Measurements from ENCODE around the gene KCNQ5. TPM values are rescaled to one million over a fixed set of nuclear protein-coding genes. Genes with fewer than 3 reads are reported as not detected.

KCNQ5 gene
- total RNA-seq, 1 experiment from 2014 or later = not detected

GRCh38 chr6:73081955-73082354 is 460.1 kb downstream of the KCNQ5 start:
- Histone ChIP-seq H3K79me2 (ENCODE audit: insufficient read depth, low read length) (no peaks in the 10 kb centered on the region), H3K27me3 (ENCODE audit: insufficient read depth, low read length) (peaks cover 82% of the 10 kb centered on the region), H2AFZ (ENCODE audit: low read depth, low read length, poor library complexity, severe bottlenecking) (no peak overlapping the region), H3K9ac (ENCODE audit: low read length) (no peak overlapping the region), H3K4me3 (replicated peaks in 1 of 2; ENCODE audit: low read depth in 1 of 2, low read length in 2 of 2) (no peak overlapping the region), H4K20me1 (ENCODE audit: insufficient read depth) (no peaks in the 10 kb centered on the region), H3K4me1 (ENCODE audit: control insufficient read depth in 1 of 2, insufficient read depth in 2 of 2, low read length in 2 of 2) (no peaks in the 10 kb centered on the region), H3K4me2 (ENCODE audit: low read length) (no peak overlapping the region), H3K9me2 (ENCODE audit: insufficient read depth) (no peaks in the 10 kb centered on the region), H3K36me3 (ENCODE audit: control insufficient read depth in 1 of 2, insufficient read depth in 2 of 2, low read length in 2 of 2) (no peaks in the 10 kb centered on the region), H3K9me3 (ENCODE audit: control insufficient read depth in 1 of 2, insufficient read depth in 1 of 2, low read depth in 1 of 2, low read length in 2 of 2) (no peaks in the 10 kb centered on the region), H3K27ac (ENCODE audit: low read depth, low read length) (no peak overlapping the region)
- POLR2A ChIA-PET = no interaction called here
- no peak for DNase-seq (ENCODE audit: low read depth, low spot score)
- BruUV-seq (replicated peaks) = no TSS peak
- TF ChIP-seq POLR2A (IDR thresholded peaks at IDR 0.05; ENCODE audit: borderline replicate concordance, extremely low read depth, insufficient read depth, insufficient read length) (no peak), EGR1 (IDR thresholded peaks at IDR 0.05; ENCODE audit: low read depth) (no peak), TCF7L2 (IDR thresholded peaks at IDR 0.05; ENCODE audit: borderline replicate concordance, extremely low read depth, insufficient read depth, insufficient read length) (no peak), ZBTB33 (IDR thresholded peaks at IDR 0.05; ENCODE audit: extremely low read depth, insufficient replicate concordance, low read length) (no peak), POLR2AphosphoS5 (IDR thresholded peaks at IDR 0.05; ENCODE audit: low read depth, low read length) (no peak), JUND (IDR thresholded peaks at IDR 0.05) (no peak)
- intact Hi-C loops (cut with micrococcal nuclease) = no loop called here
- no peak for ATAC-seq
- CTCF ChIA-PET = no interaction called here
- RAD21 ChIA-PET (ENCODE audit: low non-redundant PET in 1 of 2, low total read pairs in 2 of 2, uncharacterized antibody in 2 of 2, unreplicated experiment in 2 of 2) = no interaction called here

- TF ChIP-seq TCF7L2 (IDR thresholded peaks at IDR 0.05; ENCODE audit: borderline replicate concordance, extremely low read depth, insufficient read depth, insufficient read length) (no peak), ZFX (IDR thresholded peaks at IDR 0.05) (no peak), SP1 (IDR thresholded peaks at IDR 0.05; ENCODE audit: low read depth) (no peak), EZH2phosphoT487 (IDR thresholded peaks at IDR 0.05; ENCODE audit: borderline replicate concordance) (no peak), EZH2 (IDR thresholded peaks at IDR 0.05) (no peak), FOSL1 (IDR thresholded peaks at IDR 0.05; ENCODE audit: low read depth) (no peak), JUND (IDR thresholded peaks at IDR 0.05) (no peak), POLR2AphosphoS5 (IDR thresholded peaks at IDR 0.05; ENCODE audit: low read depth, low read length) (no peak), ELF1 (IDR thresholded peaks at IDR 0.05; ENCODE audit: borderline replicate concordance, low read depth) (no peak), SIN3A (IDR thresholded peaks at IDR 0.05; ENCODE audit: low read depth) (no peak), ZBTB33 (IDR thresholded peaks at IDR 0.05; ENCODE audit: extremely low read depth, insufficient replicate concordance, low read length) (no peak)
- Histone ChIP-seq H3K36me3 (ENCODE audit: control insufficient read depth in 1 of 2, insufficient read depth in 2 of 2, low read length in 2 of 2) (no peaks in the 10 kb centered on the region), H3K27ac (ENCODE audit: low read depth, low read length) (no peak overlapping the region), H3K4me1 (ENCODE audit: control insufficient read depth in 1 of 2, insufficient read depth in 2 of 2, low read length in 2 of 2) (no peaks in the 10 kb centered on the region), H3K9ac (ENCODE audit: low read length) (no peak overlapping the region), H3K4me3 (replicated peaks in 1 of 2; ENCODE audit: low read depth in 1 of 2, low read length in 2 of 2) (no peak overlapping the region), H3K9me3 (ENCODE audit: control insufficient read depth in 1 of 2, insufficient read depth in 1 of 2, low read depth in 1 of 2, low read length in 2 of 2) (no peaks in the 10 kb centered on the region), H4K20me1 (ENCODE audit: insufficient read depth) (no peaks in the 10 kb centered on the region), H2AFZ (ENCODE audit: low read depth, low read length, poor library complexity, severe bottlenecking) (no peak overlapping the region), H3K9me2 (ENCODE audit: insufficient read depth) (no peaks in the 10 kb centered on the region), H3K4me2 (ENCODE audit: low read length) (no peak overlapping the region), H3K27me3 (ENCODE audit: insufficient read depth, low read length) (peaks cover 79% of the 10 kb centered on the region), H3K79me2 (ENCODE audit: insufficient read depth, low read length) (no peaks in the 10 kb centered on the region)
- no peak for ATAC-seq
- RAD21 ChIA-PET (ENCODE audit: low non-redundant PET in 1 of 2, low total read pairs in 2 of 2, uncharacterized antibody in 2 of 2, unreplicated experiment in 2 of 2) = no interaction called here
- intact Hi-C loops (cut with micrococcal nuclease) = no loop called here
- BruUV-seq (replicated peaks) = no TSS peak
- CTCF ChIA-PET = no interaction called here
- no peak for DNase-seq (ENCODE audit: low read depth, low spot score)
- POLR2A ChIA-PET = no interaction called here
Observed at GRCh38 chr6:73083886-73084285, 462.0 kb downstream of the KCNQ5 start.

Data from HCT116 (cell line).